ENCODE results near the gene ALG9. TPM values are rescaled to one million over a fixed set of nuclear protein-coding genes. Genes with fewer than 3 reads are reported as not detected.

Gene ALG9
- total RNA-seq, 1 donor from 2014 or later, result 30.5 TPM

- TF ChIP-seq CTCF (IDR thresholded peaks at IDR 0.05; ENCODE audit: insufficient read depth, low read length, severe bottlenecking), result no peak
- DNase-seq (ENCODE audit: low read depth), result no peak
- Histone ChIP-seq H3K4me3 (ENCODE audit: low read depth, low read length) (no peak overlapping the region), H3K36me3 (ENCODE audit: control insufficient read depth, insufficient read depth, low read length) (no peaks in the 10 kb centered on the region), H3K27me3 (ENCODE audit: control insufficient read depth, insufficient read depth, low read length) (no peaks in the 10 kb centered on the region)
- no peak for FAIRE-seq
These were observed 51.5 kb downstream of the ALG9 start for GRCh38 chr11:111819829-111820237.

- no peak for FAIRE-seq
- DNase-seq (ENCODE audit: low read depth), result no peak
- Histone ChIP-seq H3K36me3 (ENCODE audit: control insufficient read depth, insufficient read depth, low read length) (no peaks in the 10 kb centered on the region), H3K4me3 (ENCODE audit: low read depth, low read length) (no peak overlapping the region), H3K27me3 (ENCODE audit: control insufficient read depth, insufficient read depth, low read length) (no peaks in the 10 kb centered on the region)
- TF ChIP-seq CTCF (IDR thresholded peaks at IDR 0.05; ENCODE audit: insufficient read depth, low read length, severe bottlenecking), result no peak
These were observed 52.1 kb downstream of the ALG9 start for GRCh38 chr11:111819161-111819828.

GRCh38 chr11:111815489-111815888 is 55.9 kb downstream of the ALG9 start:
- Histone ChIP-seq H3K27me3 (ENCODE audit: control insufficient read depth, insufficient read depth, low read length) (no peaks in the 10 kb centered on the region), H3K4me3 (ENCODE audit: low read depth, low read length) (no peak overlapping the region), H3K36me3 (ENCODE audit: control insufficient read depth, insufficient read depth, low read length) (no peaks in the 10 kb centered on the region)
- FAIRE-seq, result no peak
- no peak for DNase-seq (ENCODE audit: low read depth)
- TF ChIP-seq CTCF (IDR thresholded peaks at IDR 0.05; ENCODE audit: insufficient read depth, low read length, severe bottlenecking), result no peak

GRCh38 chr11:111814557-111815320 is 56.6 kb downstream of the ALG9 start:
- Histone ChIP-seq H3K36me3 (ENCODE audit: control insufficient read depth, insufficient read depth, low read length) (no peaks in the 10 kb centered on the region), H3K27me3 (ENCODE audit: control insufficient read depth, insufficient read depth, low read length) (no peaks in the 10 kb centered on the region), H3K4me3 (ENCODE audit: low read depth, low read length) (no peak overlapping the region)
- no peak for TF ChIP-seq CTCF (IDR thresholded peaks at IDR 0.05; ENCODE audit: insufficient read depth, low read length, severe bottlenecking)
- FAIRE-seq (no peak), DNase-seq (ENCODE audit: low read depth) (no peak)

- no peak for DNase-seq (ENCODE audit: low read depth)
- Histone ChIP-seq H3K27me3 (ENCODE audit: control insufficient read depth, insufficient read depth, low read length) (no peaks in the 10 kb centered on the region), H3K36me3 (ENCODE audit: control insufficient read depth, insufficient read depth, low read length) (no peaks in the 10 kb centered on the region), H3K4me3 (ENCODE audit: low read depth, low read length) (no peak overlapping the region)
- no peak for TF ChIP-seq CTCF (IDR thresholded peaks at IDR 0.05; ENCODE audit: insufficient read depth, low read length, severe bottlenecking)
- no peak for FAIRE-seq
These were observed 57.3 kb downstream of the ALG9 start for GRCh38 chr11:111814106-111814505.

All from bronchial epithelial cell (primary cell).